Kidney (tissue), 14 donors: Measurements from ENCODE around the gene OR52B6. TPM values are rescaled to one million over a fixed set of nuclear protein-coding genes. Genes with fewer than 3 reads are reported as not detected.

ENCODE experiments used
- DNase-seq, 5 donors: peaks; one replicate each; pipeline ENCODE4 v3.0.0-alpha.2; 2013 to 2020
- FAIRE-seq: peaks from 2 replicates; lab custom pipeline; 2012; peaks lifted over from hg19 to GRCh38; lab: Jason Lieb, UNC
- H3K27ac ChIP-seq, 2 donors: one replicate each; pipeline ENCODE4 v1.7.0; 2013; ENCODE audit warnings: low read depth in 2 of 2, low read length in 2 of 2, inconsistent platforms in 1 of 2
- H3K27me3 ChIP-seq: one replicate; pipeline ENCODE4 v1.7.1; 2013; ENCODE audit warnings: low read length, inconsistent platforms; ENCODE audit not compliant: control insufficient read depth, insufficient read depth
- H3K36me3 ChIP-seq, 3 donors: one replicate each; pipeline versions ENCODE4 v1.7.0 to v1.7.1; 2013; ENCODE audit warnings: low read length in 3 of 3, control low read depth in 1 of 3, inconsistent platforms in 1 of 3; ENCODE audit not compliant: insufficient read depth in 3 of 3, control insufficient read depth in 2 of 3
- H3K4me1 ChIP-seq, 3 donors: one replicate each; pipeline versions ENCODE4 v1.7.0 to v1.7.1; 2013; ENCODE audit warnings: low read length in 3 of 3, inconsistent platforms in 1 of 3, low read depth in 1 of 3; ENCODE audit not compliant: control insufficient read depth in 2 of 3, insufficient read depth in 2 of 3
- H3K4me3 ChIP-seq, 3 donors: one replicate each; pipeline versions ENCODE4 v1.7.0 to v1.8.1; 2013; ENCODE audit warnings: low read length in 3 of 3, control low read depth in 1 of 3, inconsistent platforms in 1 of 3
- H3K9ac ChIP-seq, 3 donors: one replicate each; pipeline versions ENCODE4 v1.7.0 to v1.7.1; 2013; ENCODE audit warnings: low read length in 3 of 3, control low read depth in 1 of 3, inconsistent platforms in 1 of 3
- H3K9me3 ChIP-seq, 3 donors: one replicate each; pipeline versions ENCODE4 v1.7.0 to v1.7.1; 2013; ENCODE audit warnings: low read length in 3 of 3, control low read depth in 1 of 3, inconsistent platforms in 1 of 3; ENCODE audit not compliant: control insufficient read depth in 2 of 3, insufficient read depth in 1 of 3
- CTCF ChIP-seq: IDR thresholded peaks from 3 replicates; pipeline ENCODE4 v1.5.1; 2012; ENCODE audit warnings: mild to moderate bottlenecking, moderate library complexity, borderline replicate concordance; ENCODE audit not compliant: insufficient read depth; ENCODE audit errors: extremely low read depth
- intact Hi-C: fragments of 100-400 bp; cut with DNase I; formaldehyde crosslinking; loops from one replicate; pipeline ENCODE4 v1.11.1; 2022
- polyA plus RNA-seq: library from polyadenylated mRNA; stranded (reverse); fragments of 350-450 nt; fragmentation: Illumina TruSeq; extraction: RNeasy Lipid Tissue Mini Kit (QIAGEN cat#74804); gene quantifications from one replicate; pipeline ENCODE4 v1.2.3, GENCODE V29; 2014; ENCODE audit warnings: low read depth, low replicate concordance; ENCODE audit not compliant: insufficient read depth
- total RNA-seq: library from RNA; stranded (reverse); fragmentation: NEBNext Ultra II Directional; extraction: Animal tissue kit (Norgen Biotek cat#: 25700); gene quantifications from one replicate; pipeline ENCODE4 v1.2.1, GENCODE V29; 2021
- donor health status: control.
- donor health status: control.
- donor health status: control.
- donor health status: control.
- donor health status: control.
- donor health status: DM: yes; HTN: yes; CAD: no.
- donor health status: Normal renal cell carcinoma (clear cell type).

Gene OR52B6
- total and polyA plus RNA-seq, 2 donors from 2014 or later, result not detected

DNA sequence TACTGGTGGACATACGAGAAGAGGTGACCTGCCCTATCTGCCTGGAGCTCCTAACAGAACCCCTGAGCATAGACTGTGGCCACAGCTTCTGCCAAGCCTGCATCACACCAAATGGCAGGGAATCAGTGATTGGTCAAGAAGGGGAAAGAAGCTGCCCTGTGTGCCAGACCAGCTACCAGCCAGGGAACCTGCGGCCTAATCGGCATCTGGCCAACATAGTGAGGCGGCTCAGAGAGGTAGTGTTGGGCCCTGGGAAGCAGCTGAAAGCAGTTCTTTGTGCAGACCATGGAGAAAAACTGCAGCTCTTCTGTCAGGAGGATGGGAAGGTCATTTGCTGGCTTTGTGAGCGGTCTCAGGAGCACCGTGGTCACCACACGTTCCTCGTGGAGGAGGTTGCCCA is 22.6 kb downstream of the OR52B6 start:
- intact Hi-C loops, result no loop called here
- FAIRE-seq, result no peak
- TF ChIP-seq CTCF, result no peak

GRCh38 chr11:5604896-5605295 is 24.2 kb downstream of the OR52B6 start:
- H3K9ac ChIP-seq, result no peak overlapping the region
- H3K4me1 ChIP-seq, result no peaks in the 10 kb centered on the region
- no peaks in the 10 kb centered on the region for H3K27me3 ChIP-seq
- no peak overlapping the region for H3K27ac ChIP-seq
- no peak overlapping the region for H3K4me3 ChIP-seq
- no peak for DNase-seq
- peaks cover 0 to 5% (median 0%) of the 10 kb centered on the region in 3 donors for H3K36me3 ChIP-seq
- H3K9me3 ChIP-seq, result no peaks in the 10 kb centered on the region
- no peak for FAIRE-seq
- intact Hi-C loops, result no loop called here
- no peak for TF ChIP-seq CTCF

More for the DNA sequence above, 22.6 kb downstream of the OR52B6 start:
- no peaks in the 10 kb centered on the region for H3K4me1 ChIP-seq
- no peak overlapping the region for H3K4me3 ChIP-seq
- no peaks in the 10 kb centered on the region for H3K9me3 ChIP-seq
- no peaks in the 10 kb centered on the region for H3K27me3 ChIP-seq
- H3K9ac ChIP-seq, result no peak overlapping the region
- DNase-seq, result no peak
- H3K27ac ChIP-seq, result no peak overlapping the region
- peaks cover 0 to 3% (median 0%) of the 10 kb centered on the region in 3 donors for H3K36me3 ChIP-seq

GRCh38 chr11:5605849-5606248 is 25.2 kb downstream of the OR52B6 start:
- DNase-seq (no peak), FAIRE-seq (no peak)
- Histone ChIP-seq H3K4me3 (no peak overlapping the region), H3K4me1 (no peaks in the 10 kb centered on the region), H3K9me3 (no peaks in the 10 kb centered on the region), H3K27me3 (no peaks in the 10 kb centered on the region), H3K27ac (no peak overlapping the region), H3K9ac (no peak overlapping the region), H3K36me3 (peaks cover 0 to 5% (median 0%) of the 10 kb centered on the region in 3 donors)
- TF ChIP-seq CTCF, result no peak
- intact Hi-C loops, result no loop called here

GRCh38 chr11:5608808-5609207 is 28.1 kb downstream of the OR52B6 start:
- Histone ChIP-seq H3K9ac (no peak overlapping the region), H3K4me3 (no peak overlapping the region), H3K9me3 (no peaks in the 10 kb centered on the region), H3K36me3 (peaks cover 0 to 5% (median 0%) of the 10 kb centered on the region in 3 donors), H3K27me3 (no peaks in the 10 kb centered on the region), H3K27ac (no peak overlapping the region), H3K4me1 (no peaks in the 10 kb centered on the region)
- TF ChIP-seq CTCF, result no peak
- intact Hi-C loops, result no loop called here
- FAIRE-seq, result no peak
- no peak for DNase-seq
